Fibroblast of mammary gland (primary cell): ENCODE measurements around the gene CCDC102B.
"Not testable (repeated sequence)": the region's sequence is repeated elsewhere in the genome, so short reads cannot be mapped to it uniquely, and the experiment has no call there.

ENCODE experiments used
- DNase-seq: peaks from one replicate; pipeline ENCODE4 v3.0.0-alpha.2; 2010; ENCODE audit warnings: low read depth
- H3K4me3 ChIP-seq: 2 replicates; pipeline ENCODE4 v1.5.1; 2011; ENCODE audit warnings: low read depth, mild to moderate bottlenecking, low read length, moderate library complexity; ENCODE audit not compliant: control insufficient read depth
- TF ChIP-seq, protein P1 (sequence below): conservative IDR thresholded peaks from 2 replicates; pipeline ENCODE4 v1.5.1; 2011; ENCODE audit warnings: low read depth, low read length, inconsistent platforms; ENCODE audit not compliant: control insufficient read depth, insufficient read depth

Gene CCDC102B

DNA sequence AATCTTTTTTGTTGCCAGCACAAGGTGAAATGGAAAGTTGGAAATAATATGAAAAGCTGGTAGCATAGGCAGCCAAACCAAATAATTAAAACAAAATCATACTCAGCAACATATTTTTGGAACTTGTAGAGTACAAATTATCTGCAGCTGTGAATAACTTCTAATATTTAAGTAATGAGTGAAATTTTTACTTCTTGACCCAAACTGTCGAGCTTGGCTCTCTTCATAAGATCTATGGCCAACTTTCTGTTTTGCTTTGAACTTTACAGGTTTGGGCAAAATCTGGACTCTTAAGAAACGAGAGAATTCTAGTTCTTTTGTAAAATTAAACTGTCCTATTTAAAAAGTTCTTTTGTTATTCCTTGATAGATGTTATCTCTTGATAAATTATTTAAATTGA, 25.6 kb upstream of the CCDC102B start:
- TF ChIP-seq, protein P1, sequence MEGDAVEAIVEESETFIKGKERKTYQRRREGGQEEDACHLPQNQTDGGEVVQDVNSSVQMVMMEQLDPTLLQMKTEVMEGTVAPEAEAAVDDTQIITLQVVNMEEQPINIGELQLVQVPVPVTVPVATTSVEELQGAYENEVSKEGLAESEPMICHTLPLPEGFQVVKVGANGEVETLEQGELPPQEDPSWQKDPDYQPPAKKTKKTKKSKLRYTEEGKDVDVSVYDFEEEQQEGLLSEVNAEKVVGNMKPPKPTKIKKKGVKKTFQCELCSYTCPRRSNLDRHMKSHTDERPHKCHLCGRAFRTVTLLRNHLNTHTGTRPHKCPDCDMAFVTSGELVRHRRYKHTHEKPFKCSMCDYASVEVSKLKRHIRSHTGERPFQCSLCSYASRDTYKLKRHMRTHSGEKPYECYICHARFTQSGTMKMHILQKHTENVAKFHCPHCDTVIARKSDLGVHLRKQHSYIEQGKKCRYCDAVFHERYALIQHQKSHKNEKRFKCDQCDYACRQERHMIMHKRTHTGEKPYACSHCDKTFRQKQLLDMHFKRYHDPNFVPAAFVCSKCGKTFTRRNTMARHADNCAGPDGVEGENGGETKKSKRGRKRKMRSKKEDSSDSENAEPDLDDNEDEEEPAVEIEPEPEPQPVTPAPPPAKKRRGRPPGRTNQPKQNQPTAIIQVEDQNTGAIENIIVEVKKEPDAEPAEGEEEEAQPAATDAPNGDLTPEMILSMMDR: no peak
- DNase-seq: no peak

DNA sequence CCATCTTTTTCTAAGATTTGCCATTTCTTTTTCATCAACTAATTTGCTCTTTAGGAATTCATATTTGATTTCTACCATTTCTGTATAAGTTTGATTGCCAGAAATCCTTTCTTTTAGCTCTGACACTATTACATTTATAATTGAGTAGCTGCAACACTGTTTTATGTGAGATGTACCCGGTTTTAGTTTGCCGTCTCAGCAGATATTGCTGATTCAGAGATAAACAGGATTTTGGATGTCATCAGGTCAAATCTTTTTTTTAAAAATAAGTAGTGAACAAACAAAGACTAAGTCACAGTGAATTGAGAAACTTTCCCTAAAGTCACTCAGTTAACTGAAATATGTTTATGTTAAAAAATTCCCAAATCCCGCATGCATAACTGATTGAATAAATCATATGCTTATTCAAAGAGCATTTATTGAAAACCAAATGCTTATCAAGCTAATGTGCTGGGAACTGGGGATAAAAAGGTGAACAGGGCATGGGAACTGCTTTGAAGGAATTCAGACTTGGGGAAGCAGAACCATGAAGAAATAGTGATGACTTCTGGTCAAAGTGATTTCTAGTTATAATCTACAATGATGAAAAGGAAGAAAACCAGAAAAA, 19.5 kb upstream of the CCDC102B start:
- no peak overlapping the region for H3K4me3 ChIP-seq
- TF ChIP-seq, protein P1: no peak

More for the DNA sequence above, 25.6 kb upstream of the CCDC102B start:
- H3K4me3 ChIP-seq: no peak overlapping the region

DNA sequence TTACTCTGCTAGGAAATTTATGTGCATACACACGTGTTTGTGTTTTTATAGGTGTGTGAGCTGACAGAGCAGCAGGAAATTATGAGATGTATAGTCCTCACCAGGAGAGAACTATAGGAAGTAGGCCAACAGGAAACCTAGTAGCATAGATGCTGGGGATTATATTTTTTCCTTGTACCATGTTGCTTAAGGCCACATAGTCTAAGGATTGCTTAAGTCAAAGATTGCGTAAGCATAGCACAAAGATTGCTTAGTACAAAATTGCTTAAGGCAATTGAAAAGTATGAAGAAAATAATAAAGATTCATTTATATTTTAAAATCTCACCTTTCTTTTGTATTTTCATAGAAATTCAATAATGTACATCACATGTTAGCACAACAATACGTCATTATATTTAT, 18.7 kb upstream of the CCDC102B start:
- H3K4me3 ChIP-seq: no peak overlapping the region
- peak; percentile 86 for DNase-seq
- TF ChIP-seq, protein P1: no peak

More for the DNA sequence above, 19.5 kb upstream of the CCDC102B start:
- no peak for DNase-seq

DNA sequence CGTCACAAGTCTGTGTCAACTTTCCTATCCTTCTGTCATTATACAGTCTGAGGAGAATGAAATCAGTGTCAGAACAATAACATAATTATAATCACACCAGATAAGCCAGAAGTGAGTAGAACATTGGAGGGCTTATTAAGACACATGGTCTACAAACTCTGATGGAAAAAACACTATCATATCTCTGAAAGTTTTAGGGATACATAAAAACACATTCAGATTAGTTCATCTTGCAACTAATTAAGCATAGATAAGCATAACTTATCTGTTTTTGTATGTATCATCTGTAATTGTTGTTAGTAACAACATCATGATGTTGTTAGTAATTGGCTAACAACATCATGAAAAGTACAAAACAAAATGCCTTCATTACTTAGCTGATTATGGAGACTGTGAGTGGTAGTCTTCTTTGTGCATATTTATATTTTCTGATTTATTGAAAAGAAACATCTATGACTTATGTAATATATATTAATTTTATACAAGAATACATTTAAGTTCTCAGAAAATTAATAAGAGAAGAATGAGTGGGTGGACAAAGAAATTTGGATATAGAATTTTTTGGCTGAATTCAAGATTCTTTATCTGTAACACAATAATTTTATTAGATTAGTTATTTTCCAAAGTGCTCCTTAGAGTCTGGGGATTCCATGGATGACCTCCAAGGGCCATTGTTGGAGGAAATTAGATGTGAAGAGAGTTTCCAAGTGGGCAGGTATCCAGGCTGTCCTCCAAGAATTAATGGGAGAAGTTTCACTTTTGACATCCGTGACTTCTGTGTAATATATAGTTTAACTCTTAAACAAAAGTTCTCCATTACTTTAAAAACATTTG, 16.9 kb upstream of the CCDC102B start:
- DNase-seq: no peak
- H3K4me3 ChIP-seq: no peak overlapping the region
- TF ChIP-seq, protein P1: no peak

DNA sequence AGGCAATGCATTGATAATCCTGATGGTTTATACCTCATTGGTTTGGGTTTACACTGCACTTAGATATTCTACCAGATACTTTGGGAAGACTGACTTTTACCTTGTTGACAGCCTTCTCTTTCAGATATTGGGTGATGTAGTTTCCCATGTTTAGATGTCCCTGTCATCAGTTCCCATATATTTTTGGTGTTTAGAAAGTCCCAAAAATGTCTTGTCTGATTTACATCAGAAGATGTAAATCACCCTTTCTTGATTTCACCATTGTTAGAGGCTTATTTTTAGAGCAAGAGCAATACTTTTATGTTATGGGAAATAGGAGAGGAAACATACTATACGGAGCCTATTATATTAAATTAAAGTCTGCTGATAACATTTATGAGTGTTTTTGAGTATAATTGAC, 14.4 kb upstream of the CCDC102B start:
- TF ChIP-seq, protein P1: no peak
- no peak overlapping the region for H3K4me3 ChIP-seq
- no peak for DNase-seq

DNA sequence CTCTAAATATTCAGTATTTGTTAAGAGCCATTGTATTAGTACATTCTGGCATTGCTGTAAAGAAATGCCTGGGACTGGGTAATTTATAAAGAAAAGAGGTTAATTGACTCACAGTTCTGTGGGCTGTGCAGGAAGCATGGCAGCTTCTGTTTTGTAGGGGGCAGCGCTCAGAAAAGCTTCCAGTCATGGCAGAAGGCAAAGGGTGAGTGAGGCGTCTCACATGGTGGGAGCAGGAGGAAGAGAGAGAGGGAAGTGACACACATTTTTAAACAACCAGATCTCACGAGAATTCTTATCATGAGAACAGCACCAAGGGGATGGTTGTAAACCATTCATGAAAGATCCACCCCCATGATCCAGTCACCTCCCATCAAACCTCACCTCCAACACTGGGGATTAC, 13.8 kb upstream of the CCDC102B start:
- no peak overlapping the region for H3K4me3 ChIP-seq
- no peak for DNase-seq
- TF ChIP-seq, protein P1: no peak

DNA sequence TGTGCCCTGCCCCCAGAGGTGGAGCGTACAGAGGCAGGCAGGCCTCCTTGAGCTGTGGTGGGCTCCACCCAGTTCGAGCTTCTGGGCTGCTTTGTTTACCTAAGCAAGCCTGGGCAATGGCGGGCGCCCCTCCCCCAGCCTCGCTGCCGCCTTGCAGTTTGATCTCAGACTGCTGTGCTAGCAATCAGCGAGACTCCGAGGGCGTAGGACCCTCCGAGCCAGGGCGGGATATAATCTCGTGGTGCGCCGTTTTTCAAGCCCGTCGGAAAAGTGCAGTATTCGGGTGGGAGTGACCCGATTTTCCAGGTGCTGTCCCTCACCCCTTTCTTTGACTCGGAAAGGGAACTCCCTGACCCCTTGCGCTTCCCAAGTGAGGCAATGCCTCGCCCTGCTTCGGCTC, 7.6 kb upstream of the CCDC102B start:
- DNase-seq, H3K4me3 ChIP-seq: not testable (repeated sequence)
